ENCODE data around the gene ABI1.

GRCh38 chr10:26800468-26800867 lies 60.3 kb downstream of the ABI1 start:
- TF ChIP-seq CTCF (IDR thresholded peaks at IDR 0.05) (no peak), POLR2A (IDR thresholded peaks at IDR 0.05) (no peak)
